HCT116 (cell line): ENCODE data around the gene HERPUD2. TPM values are rescaled to one million over a fixed set of nuclear protein-coding genes. Genes with fewer than 3 reads are reported as not detected.

Experiments used
- ATAC-seq: fragments of 200-7000 bp; cut with Tn5 transposase; 2 replicates; pipeline ENCODE4 v1.9.1; 2020; ENCODE audit warnings: mild to moderate bottlenecking, moderate library complexity
- Bru-seq: library from RNA; stranded (reverse); fragments of 400-500 nt; gene quantifications from one replicate; lab custom pipeline; 2021; lab: Mats Ljungman, UMichigan
- BruChase-seq, 2 experiments: library from RNA; stranded (reverse); fragments of 400-500 nt; gene quantifications; one replicate each; lab custom pipeline; 2021; lab: Mats Ljungman, UMichigan
- BruUV-seq: library from RNA; stranded (reverse); fragments of 400-500 nt; replicated peaks from 2 replicates; lab custom pipeline; 2021; lab: Mats Ljungman, UMichigan
- CTCF ChIA-PET: fragments of 300-600 bp; sonication (Branson Sonifier 250); formaldehyde crosslinking; loops from one replicate; lab custom pipeline; 2021; ENCODE audit warnings: antibody characterized with exemption; lab: Charles Lee
- POLR2A ChIA-PET: fragments of 300-600, 350-600 bp; sonication (Branson Sonifier 250); formaldehyde crosslinking; loops from one replicate; lab custom pipeline; 2021; ENCODE audit warnings: antibody characterized with exemption; lab: Charles Lee
- RAD21 ChIA-PET, 2 experiments: fragments of 300-600 bp; sonication (Branson Sonifier 250); formaldehyde crosslinking; loops; one replicate each; lab custom pipeline; 2023; ENCODE audit warnings: low total read pairs in 2 of 2; ENCODE audit not compliant: uncharacterized antibody in 2 of 2, unreplicated experiment in 2 of 2, low non-redundant PET in 1 of 2; lab: Charles Lee
- DNase-seq: peaks from one replicate; pipeline ENCODE4 v3.0.0-alpha.2; 2010; ENCODE audit warnings: low read depth, low spot score
- H2AFZ ChIP-seq: fragments of 200-600 bp; shearing (Covaris generic), sonication (generic); 2 replicates; pipeline ENCODE4 v1.6.1; 2017; ENCODE audit warnings: low read depth, mixed run types, mixed read lengths, antibody characterized with exemption, low read length; ENCODE audit not compliant: poor library complexity, severe bottlenecking
- H3K27ac ChIP-seq: 2 replicates; pipeline ENCODE4 v1.5.1; 2012; ENCODE audit warnings: low read depth, low read length
- H3K27me3 ChIP-seq: fragments of 200-600 bp; sonication (generic); 2 replicates; pipeline ENCODE4 v1.6.1; 2016; ENCODE audit warnings: mixed run types, low read length, mixed read lengths; ENCODE audit not compliant: insufficient read depth
- H3K36me3 ChIP-seq, 2 experiments: fragments of 200-500 bp in 1 of 2; fragments of 200-600 bp in 1 of 2; sonication (Bioruptor generic) in 1 of 2; sonication (generic) in 1 of 2; 2 replicates each; pipeline versions ENCODE4 v1.5.1 to v1.6.1; 2014 to 2016; ENCODE audit warnings: low read length in 2 of 2, inconsistent platforms in 1 of 2, mixed read lengths in 1 of 2, mixed run types in 1 of 2; ENCODE audit not compliant: insufficient read depth in 2 of 2, control insufficient read depth in 1 of 2
- H3K4me1 ChIP-seq, 2 experiments: fragments of 200-600 bp in 1 of 2; sonication (generic) in 1 of 2; 2 replicates each; pipeline versions ENCODE4 v1.5.1 to v1.6.1; 2012 to 2017; ENCODE audit warnings: low read length in 2 of 2, inconsistent platforms in 1 of 2, mild to moderate bottlenecking in 1 of 2, mixed read lengths in 1 of 2, mixed run types in 1 of 2, moderate library complexity in 1 of 2; ENCODE audit not compliant: insufficient read depth in 2 of 2, control insufficient read depth in 1 of 2
- H3K4me2 ChIP-seq: fragments of 200-600 bp; sonication (generic); 2 replicates; pipeline ENCODE4 v1.6.1; 2017; ENCODE audit warnings: mixed run types, low read length, mixed read lengths
- H3K4me3 ChIP-seq, 2 experiments: fragments of 200-600 bp in 1 of 2; sonication (generic) in 1 of 2; replicated peaks in 1 of 2; 2 replicates each; pipeline ENCODE4 v1.5.1; 2011 to 2016; ENCODE audit warnings: low read length in 2 of 2, control low read depth in 1 of 2, low read depth in 1 of 2, mild to moderate bottlenecking in 1 of 2, mixed read lengths in 1 of 2, mixed run types in 1 of 2
- H3K79me2 ChIP-seq: fragments of 200-600 bp; sonication (generic); 2 replicates; pipeline ENCODE4 v1.6.1; 2017; ENCODE audit warnings: mild to moderate bottlenecking, mixed run types, low read length, moderate library complexity, mixed read lengths; ENCODE audit not compliant: insufficient read depth
- H3K9ac ChIP-seq: fragments of 200-600 bp; sonication (generic); 2 replicates; pipeline ENCODE4 v1.6.1; 2016; ENCODE audit warnings: low read length, mixed read lengths
- H3K9me2 ChIP-seq: fragments of 200-600 bp; sonication (generic), shearing (Covaris generic); 2 replicates; pipeline ENCODE4 v1.6.1; 2017; ENCODE audit warnings: mixed run types, mild to moderate bottlenecking, moderate library complexity; ENCODE audit not compliant: insufficient read depth
- H3K9me3 ChIP-seq, 2 experiments: fragments of 200-500 bp in 1 of 2; fragments of 200-600 bp in 1 of 2; sonication (Bioruptor generic) in 1 of 2; sonication (generic) in 1 of 2; 2 replicates each; pipeline ENCODE4 v1.6.1; 2014 to 2017; ENCODE audit warnings: low read length in 2 of 2, mixed read lengths in 2 of 2, inconsistent platforms in 1 of 2, low read depth in 1 of 2, mild to moderate bottlenecking in 1 of 2, mixed run types in 1 of 2, moderate library complexity in 1 of 2; ENCODE audit not compliant: control insufficient read depth in 1 of 2, insufficient read depth in 1 of 2
- H4K20me1 ChIP-seq: fragments of 200-600 bp; sonication (generic), shearing (Covaris generic); 2 replicates; pipeline ENCODE4 v1.6.1; 2017; ENCODE audit warnings: mixed run types, mild to moderate bottlenecking, moderate library complexity; ENCODE audit not compliant: insufficient read depth
- CEBPB ChIP-seq: IDR thresholded peaks from 2 replicates; pipeline ENCODE4 v1.6.1; 2012; ENCODE audit warnings: low read depth
- EZH2 ChIP-seq: fragments of 200-600 bp; sonication (generic); IDR thresholded peaks from 2 replicates; pipeline ENCODE4 v1.6.1; 2017; ENCODE audit warnings: antibody characterized with exemption, mixed run types
- JUND ChIP-seq: IDR thresholded peaks from 2 replicates; pipeline ENCODE4 v1.6.1; 2012
- POLR2AphosphoS5 ChIP-seq: IDR thresholded peaks from 2 replicates; pipeline ENCODE4 v1.6.1; 2011; ENCODE audit warnings: mild to moderate bottlenecking, low read depth, low read length, moderate library complexity
- RAD21 ChIP-seq: IDR thresholded peaks from 2 replicates; pipeline ENCODE4 v1.6.1; 2012; ENCODE audit warnings: low read depth, mild to moderate bottlenecking
- SIN3A ChIP-seq: IDR thresholded peaks from 2 replicates; pipeline ENCODE4 v1.6.1; 2012; ENCODE audit warnings: low read depth
- SP1 ChIP-seq: IDR thresholded peaks from 2 replicates; pipeline ENCODE4 v1.6.1; 2012; ENCODE audit warnings: low read depth
- SRF ChIP-seq: IDR thresholded peaks from 2 replicates; pipeline ENCODE4 v1.6.1; 2012; ENCODE audit warnings: low read depth
- TCF7L2 ChIP-seq: IDR thresholded peaks from 2 replicates; pipeline ENCODE4 v1.7.0; 2011; ENCODE audit warnings: borderline replicate concordance, inconsistent platforms; ENCODE audit not compliant: insufficient read depth, insufficient read length; ENCODE audit errors: extremely low read depth
- YY1 ChIP-seq: IDR thresholded peaks from 2 replicates; pipeline ENCODE4 v1.6.1; 2011; ENCODE audit warnings: low read length, low read depth, moderate library complexity, mild to moderate bottlenecking; ENCODE audit not compliant: insufficient replicate concordance; ENCODE audit errors: extremely low read depth
- ZFX ChIP-seq: fragments of 450-650 bp; IDR thresholded peaks from 2 replicates; pipeline ENCODE4 v1.6.1; 2017
- ZNF274 ChIP-seq: fragments of 200-500 bp; sonication (Bioruptor generic); IDR thresholded peaks from 2 replicates; pipeline ENCODE4 v1.6.1; 2014; ENCODE audit warnings: mild to moderate bottlenecking, low read depth, low read length, inconsistent platforms
- intact Hi-C: fragments of 100-400 bp; cut with micrococcal nuclease; formaldehyde crosslinking; loops from 2 replicates; pipeline ENCODE4 v1.10.0; 2022
- long read RNA-seq: library from polyadenylated mRNA; unstranded; transcript quantifications from one replicate; pipeline ENCODE4 v2.0.0, GENCODE V29; 2021; ENCODE audit not compliant: unreplicated experiment
- polyA plus RNA-seq: library from polyadenylated mRNA; unstranded; fragments of >200 nt; gene quantifications from 2 replicates; pipeline ENCODE4 v1.2.1, GENCODE V29; 2012; ENCODE audit warnings: missing spikeins
- total RNA-seq: library from RNA; stranded (reverse); gene quantifications from one replicate; pipeline ENCODE4 v1.2.1, GENCODE V29; 2021; ENCODE audit not compliant: unreplicated experiment
- TF ChIP-seq, protein P1 (sequence below), 3 experiments: fragments of 200-600 bp in 1 of 3; sonication (generic) in 1 of 3; IDR thresholded peaks in 2 of 3; conservative IDR thresholded peaks in 1 of 3; 2 replicates each; pipeline ENCODE4 v1.5.1; 2012 to 2017; ENCODE audit warnings: low read depth in 2 of 3, low read length in 2 of 3, antibody characterized with exemption in 1 of 3, borderline replicate concordance in 1 of 3, control low read depth in 1 of 3, mild to moderate bottlenecking in 1 of 3, mixed read lengths in 1 of 3, mixed run types in 1 of 3, moderate library complexity in 1 of 3; ENCODE audit not compliant: insufficient read depth in 1 of 3
- TF ChIP-seq, protein P2 (sequence below): IDR thresholded peaks from 2 replicates; pipeline ENCODE4 v1.6.1; 2012; ENCODE audit warnings: low read depth
- TF ChIP-seq, protein P3 (sequence below): IDR thresholded peaks from 2 replicates; pipeline ENCODE4 v1.6.1; 2011; ENCODE audit warnings: mild to moderate bottlenecking, low read length, moderate library complexity; ENCODE audit not compliant: insufficient replicate concordance; ENCODE audit errors: extremely low read depth

The HERPUD2 gene, protein sequence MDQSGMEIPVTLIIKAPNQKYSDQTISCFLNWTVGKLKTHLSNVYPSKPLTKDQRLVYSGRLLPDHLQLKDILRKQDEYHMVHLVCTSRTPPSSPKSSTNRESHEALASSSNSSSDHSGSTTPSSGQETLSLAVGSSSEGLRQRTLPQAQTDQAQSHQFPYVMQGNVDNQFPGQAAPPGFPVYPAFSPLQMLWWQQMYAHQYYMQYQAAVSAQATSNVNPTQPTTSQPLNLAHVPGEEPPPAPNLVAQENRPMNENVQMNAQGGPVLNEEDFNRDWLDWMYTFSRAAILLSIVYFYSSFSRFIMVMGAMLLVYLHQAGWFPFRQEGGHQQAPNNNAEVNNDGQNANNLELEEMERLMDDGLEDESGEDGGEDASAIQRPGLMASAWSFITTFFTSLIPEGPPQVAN
- total RNA-seq (20.5 TPM), Bru-seq, nascent RNA (percentile 79 among the genes with signal in this experiment), BruChase-seq, experiment 1, labeled RNA remaining after a 6-hour chase (percentile 65 among the genes with signal in this experiment), BruChase-seq, experiment 2, labeled RNA remaining after a 2-hour chase (percentile 73 among the genes with signal in this experiment)
- polyA plus RNA-seq: 23.2 and 25.7 TPM in 2 replicates
- long read RNA-seq, transcript HERPUD2-201 (9 exons, 2,474 nt): minor isoform, 10 of 55 reads
- long read RNA-seq, transcript HERPUD2-202 (8 exons, 3,057 nt): major isoform, 25 of 55 reads
- long read RNA-seq, partial matches to known transcripts: 5 of 55 reads
- long read RNA-seq, other reads (novel, unspliced or antisense): 15 of 55 reads

DNA sequence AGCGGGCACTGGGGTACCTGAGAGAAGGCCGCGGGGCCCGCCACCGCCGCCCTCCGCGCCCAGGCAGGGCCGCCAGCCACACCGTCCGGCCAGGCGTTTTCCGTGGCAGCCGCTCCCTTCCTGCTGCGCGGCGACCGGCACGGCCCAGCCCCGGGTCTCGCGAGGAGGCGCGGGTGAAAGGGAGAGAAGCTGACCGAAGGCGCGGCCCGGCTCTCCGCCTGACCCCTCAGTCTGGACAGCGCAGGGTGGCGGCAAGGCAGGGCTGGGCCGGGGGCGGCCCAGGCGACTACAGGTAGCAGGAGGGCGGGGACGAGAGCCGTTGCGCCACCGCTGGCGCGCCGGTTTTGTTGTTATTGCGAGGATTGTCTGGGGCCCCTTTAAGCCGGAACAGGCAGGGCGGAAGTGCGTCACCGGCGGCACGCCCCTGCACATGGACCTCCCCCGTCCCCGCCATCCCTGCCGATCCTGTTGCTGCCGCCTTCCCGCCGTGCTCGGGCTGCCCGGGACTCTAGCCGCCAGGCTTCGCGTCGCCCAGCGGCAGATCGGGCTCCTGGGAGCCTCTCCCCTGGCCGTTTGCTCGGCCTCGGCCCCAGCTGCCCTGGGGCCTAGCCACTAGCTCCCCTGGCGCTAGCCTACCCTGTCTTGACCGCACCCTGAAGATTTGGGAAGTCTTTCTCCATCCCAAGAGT lies at the start of gene HERPUD2:
Gene HERPUD2 (minus strand): TSS at position 352 of the 689 bp plus-strand sequence. CDS start 805 bp downstream, outside the sequence.
- H3K9me2 ChIP-seq: no peaks in the 10 kb centered on the region
- no peaks in the 10 kb centered on the region for H4K20me1 ChIP-seq
- no peaks in the 10 kb centered on the region for H3K9me3 ChIP-seq
- no peaks in the 10 kb centered on the region for H3K27me3 ChIP-seq
- H3K9ac ChIP-seq: peak within 1 kb of the TSS; percentile 89
- H3K4me1 ChIP-seq: peaks cover 3 to 34% of the 10 kb centered on the region in 2 experiments
- RAD21 ChIA-PET: no interaction called here
- DNase-seq (peak; percentile 81), ATAC-seq (peak; percentile 88)
- CTCF ChIA-PET: no interaction called here
- peak within 1 kb of the TSS; percentile 92 for H3K4me2 ChIP-seq
- POLR2A ChIA-PET: no interaction called here
- H3K4me3 ChIP-seq: peak within 1 kb of the TSS; percentile 81 to 86
- intact Hi-C loops: no loop called here
- no TSS peak for BruUV-seq
- no peak within 1 kb of the TSS for H2AFZ ChIP-seq
- H3K36me3 ChIP-seq: no peaks in the 10 kb centered on the region
- H3K79me2 ChIP-seq: peaks cover 42% of the 10 kb centered on the region
- peak within 1 kb of the TSS; percentile 80 for H3K27ac ChIP-seq
- no peak for TF ChIP-seq RAD21
- peak; percentile 94 for TF ChIP-seq POLR2AphosphoS5
- TF ChIP-seq ZNF274: no peak
- TF ChIP-seq, protein P1, sequence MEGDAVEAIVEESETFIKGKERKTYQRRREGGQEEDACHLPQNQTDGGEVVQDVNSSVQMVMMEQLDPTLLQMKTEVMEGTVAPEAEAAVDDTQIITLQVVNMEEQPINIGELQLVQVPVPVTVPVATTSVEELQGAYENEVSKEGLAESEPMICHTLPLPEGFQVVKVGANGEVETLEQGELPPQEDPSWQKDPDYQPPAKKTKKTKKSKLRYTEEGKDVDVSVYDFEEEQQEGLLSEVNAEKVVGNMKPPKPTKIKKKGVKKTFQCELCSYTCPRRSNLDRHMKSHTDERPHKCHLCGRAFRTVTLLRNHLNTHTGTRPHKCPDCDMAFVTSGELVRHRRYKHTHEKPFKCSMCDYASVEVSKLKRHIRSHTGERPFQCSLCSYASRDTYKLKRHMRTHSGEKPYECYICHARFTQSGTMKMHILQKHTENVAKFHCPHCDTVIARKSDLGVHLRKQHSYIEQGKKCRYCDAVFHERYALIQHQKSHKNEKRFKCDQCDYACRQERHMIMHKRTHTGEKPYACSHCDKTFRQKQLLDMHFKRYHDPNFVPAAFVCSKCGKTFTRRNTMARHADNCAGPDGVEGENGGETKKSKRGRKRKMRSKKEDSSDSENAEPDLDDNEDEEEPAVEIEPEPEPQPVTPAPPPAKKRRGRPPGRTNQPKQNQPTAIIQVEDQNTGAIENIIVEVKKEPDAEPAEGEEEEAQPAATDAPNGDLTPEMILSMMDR (IDR thresholded peaks at IDR 0.05 in 2 of 3, conservative IDR thresholded peaks at IDR 0.05 in 1 of 3; ENCODE audit: borderline replicate concordance in 1 of 3, insufficient read depth in 1 of 3, low read depth in 2 of 3, low read length in 2 of 3): no peak
- peak; percentile 72 for TF ChIP-seq YY1
- TF ChIP-seq SP1: peak; percentile 73
- TF ChIP-seq, protein P2, sequence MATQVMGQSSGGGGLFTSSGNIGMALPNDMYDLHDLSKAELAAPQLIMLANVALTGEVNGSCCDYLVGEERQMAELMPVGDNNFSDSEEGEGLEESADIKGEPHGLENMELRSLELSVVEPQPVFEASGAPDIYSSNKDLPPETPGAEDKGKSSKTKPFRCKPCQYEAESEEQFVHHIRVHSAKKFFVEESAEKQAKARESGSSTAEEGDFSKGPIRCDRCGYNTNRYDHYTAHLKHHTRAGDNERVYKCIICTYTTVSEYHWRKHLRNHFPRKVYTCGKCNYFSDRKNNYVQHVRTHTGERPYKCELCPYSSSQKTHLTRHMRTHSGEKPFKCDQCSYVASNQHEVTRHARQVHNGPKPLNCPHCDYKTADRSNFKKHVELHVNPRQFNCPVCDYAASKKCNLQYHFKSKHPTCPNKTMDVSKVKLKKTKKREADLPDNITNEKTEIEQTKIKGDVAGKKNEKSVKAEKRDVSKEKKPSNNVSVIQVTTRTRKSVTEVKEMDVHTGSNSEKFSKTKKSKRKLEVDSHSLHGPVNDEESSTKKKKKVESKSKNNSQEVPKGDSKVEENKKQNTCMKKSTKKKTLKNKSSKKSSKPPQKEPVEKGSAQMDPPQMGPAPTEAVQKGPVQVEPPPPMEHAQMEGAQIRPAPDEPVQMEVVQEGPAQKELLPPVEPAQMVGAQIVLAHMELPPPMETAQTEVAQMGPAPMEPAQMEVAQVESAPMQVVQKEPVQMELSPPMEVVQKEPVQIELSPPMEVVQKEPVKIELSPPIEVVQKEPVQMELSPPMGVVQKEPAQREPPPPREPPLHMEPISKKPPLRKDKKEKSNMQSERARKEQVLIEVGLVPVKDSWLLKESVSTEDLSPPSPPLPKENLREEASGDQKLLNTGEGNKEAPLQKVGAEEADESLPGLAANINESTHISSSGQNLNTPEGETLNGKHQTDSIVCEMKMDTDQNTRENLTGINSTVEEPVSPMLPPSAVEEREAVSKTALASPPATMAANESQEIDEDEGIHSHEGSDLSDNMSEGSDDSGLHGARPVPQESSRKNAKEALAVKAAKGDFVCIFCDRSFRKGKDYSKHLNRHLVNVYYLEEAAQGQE: no peak
- TF ChIP-seq, protein P3, sequence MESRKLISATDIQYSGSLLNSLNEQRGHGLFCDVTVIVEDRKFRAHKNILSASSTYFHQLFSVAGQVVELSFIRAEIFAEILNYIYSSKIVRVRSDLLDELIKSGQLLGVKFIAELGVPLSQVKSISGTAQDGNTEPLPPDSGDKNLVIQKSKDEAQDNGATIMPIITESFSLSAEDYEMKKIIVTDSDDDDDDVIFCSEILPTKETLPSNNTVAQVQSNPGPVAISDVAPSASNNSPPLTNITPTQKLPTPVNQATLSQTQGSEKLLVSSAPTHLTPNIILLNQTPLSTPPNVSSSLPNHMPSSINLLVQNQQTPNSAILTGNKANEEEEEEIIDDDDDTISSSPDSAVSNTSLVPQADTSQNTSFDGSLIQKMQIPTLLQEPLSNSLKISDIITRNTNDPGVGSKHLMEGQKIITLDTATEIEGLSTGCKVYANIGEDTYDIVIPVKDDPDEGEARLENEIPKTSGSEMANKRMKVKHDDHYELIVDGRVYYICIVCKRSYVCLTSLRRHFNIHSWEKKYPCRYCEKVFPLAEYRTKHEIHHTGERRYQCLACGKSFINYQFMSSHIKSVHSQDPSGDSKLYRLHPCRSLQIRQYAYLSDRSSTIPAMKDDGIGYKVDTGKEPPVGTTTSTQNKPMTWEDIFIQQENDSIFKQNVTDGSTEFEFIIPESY: peak; percentile 39
- peak; percentile 42; the same call in 1 of the 2 replicates for TF ChIP-seq SRF
- TF ChIP-seq SIN3A: no peak; the same call in none of the 2 replicates
- no peak for TF ChIP-seq JUND
- peak; percentile 95 for TF ChIP-seq ZFX
- TF ChIP-seq CEBPB: peak; percentile 94
- TF ChIP-seq TCF7L2: no peak
- no peak for TF ChIP-seq EZH2
